Neural cell (in vitro differentiated cells): Measurements from ENCODE around the gene PCCA. TPM values are rescaled to one million over a fixed set of nuclear protein-coding genes. Genes with fewer than 3 reads are reported as not detected.

Experiments
- H2AFZ ChIP-seq: fragments of 200-600, 300-800 bp; sonication (generic), shearing (Covaris generic); 2 replicates; pipeline ENCODE4 v1.6.0; 2014; ENCODE audit warnings: low read depth, mild to moderate bottlenecking, antibody characterized with exemption, low read length, moderate library complexity
- H3F3A ChIP-seq: fragments of 200-600 bp; shearing (Covaris generic); 2 replicates; pipeline ENCODE4 v1.6.1; 2016; ENCODE audit warnings: mild to moderate bottlenecking, moderate library complexity, mixed read lengths, antibody characterized with exemption, low read length; ENCODE audit not compliant: insufficient read depth, poor library complexity, severe bottlenecking
- H3K27ac ChIP-seq: fragments of 200-600, 300-800 bp; sonication (generic), shearing (Covaris generic); 2 replicates; pipeline ENCODE4 v1.5.1; 2014; ENCODE audit warnings: mild to moderate bottlenecking, low read length, moderate library complexity
- H3K27me3 ChIP-seq: fragments of 300-800, 200-600 bp; sonication (generic), shearing (Covaris generic); 2 replicates; pipeline ENCODE4 v1.6.0; 2014; ENCODE audit warnings: mild to moderate bottlenecking, low read depth, low read length, moderate library complexity; ENCODE audit not compliant: insufficient read depth
- H3K36me3 ChIP-seq: fragments of 300-800, 200-600 bp; sonication (generic), shearing (Covaris generic); 2 replicates; pipeline ENCODE4 v1.5.1; 2014; ENCODE audit warnings: mild to moderate bottlenecking, antibody characterized with exemption, low read length, moderate library complexity; ENCODE audit not compliant: insufficient read depth
- H3K4me2 ChIP-seq: fragments of 300-800, 200-600 bp; sonication (generic), shearing (Covaris generic); 2 replicates; pipeline ENCODE4 v1.6.0; 2014; ENCODE audit warnings: mild to moderate bottlenecking, low read length
- H3K4me3 ChIP-seq: fragments of 300-800, 200-600 bp; sonication (generic), shearing (Covaris generic); 2 replicates; pipeline ENCODE4 v1.5.1; 2014; ENCODE audit warnings: mild to moderate bottlenecking, low read length, moderate library complexity
- H3K79me2 ChIP-seq: fragments of 200-600 bp; shearing (Covaris generic); replicated peaks from 2 replicates; pipeline ENCODE4 v1.6.0; 2014; ENCODE audit warnings: mild to moderate bottlenecking, low read length, moderate library complexity; ENCODE audit not compliant: insufficient read depth
- H3K9ac ChIP-seq: fragments of 300-800, 200-600 bp; sonication (generic), shearing (Covaris generic); 2 replicates; pipeline ENCODE4 v1.6.1; 2016; ENCODE audit warnings: mild to moderate bottlenecking, low read length, mixed read lengths
- H3K9me2 ChIP-seq: fragments of 200-600 bp; shearing (Covaris generic); 2 replicates; pipeline ENCODE4 v1.6.1; 2016; ENCODE audit warnings: mild to moderate bottlenecking, low read length, mixed read lengths; ENCODE audit not compliant: insufficient read depth
- H3K9me3 ChIP-seq: fragments of 200-600, 300-800 bp; sonication (generic), shearing (Covaris generic); 2 replicates; pipeline ENCODE4 v1.6.1; 2016; ENCODE audit warnings: mild to moderate bottlenecking, mixed run types, low read length, moderate library complexity, mixed read lengths
- H4K20me1 ChIP-seq: fragments of 200-600 bp; shearing (Covaris generic); 2 replicates; pipeline ENCODE4 v1.6.1; 2016; ENCODE audit warnings: mild to moderate bottlenecking, mixed run types; ENCODE audit not compliant: insufficient read depth
- CTCF ChIP-seq: fragments of 450-650 bp; IDR thresholded peaks from 2 replicates; pipeline ENCODE4 v1.5.1; 2014; ENCODE audit warnings: antibody characterized with exemption, mild to moderate bottlenecking, moderate library complexity; ENCODE audit not compliant: poor library complexity, severe bottlenecking
- EP300 ChIP-seq: fragments of 450-650 bp; conservative IDR thresholded peaks from 2 replicates; pipeline ENCODE4 v1.6.1; 2014; ENCODE audit warnings: antibody characterized with exemption, mild to moderate bottlenecking, moderate library complexity; ENCODE audit not compliant: poor library complexity, severe bottlenecking
- EZH2 ChIP-seq: fragments of 200-600, 300-800 bp; shearing (Covaris generic), sonication (generic); IDR thresholded peaks from 2 replicates; pipeline ENCODE4 v1.6.1; 2014; ENCODE audit warnings: antibody characterized with exemption, low read length, borderline replicate concordance, mild to moderate bottlenecking; ENCODE audit not compliant: insufficient read depth, poor library complexity, severe bottlenecking
- MXI1 ChIP-seq: fragments of 450-650 bp; conservative IDR thresholded peaks from 2 replicates; pipeline ENCODE4 v1.6.1; 2014; ENCODE audit warnings: antibody characterized with exemption, mild to moderate bottlenecking; ENCODE audit not compliant: poor library complexity, severe bottlenecking
- POLR2AphosphoS5 ChIP-seq: IDR thresholded peaks from 2 replicates; pipeline ENCODE4 v1.6.1; 2012
- RAD21 ChIP-seq: fragments of 450-650 bp; conservative IDR thresholded peaks from 2 replicates; pipeline ENCODE4 v1.6.1; 2014; ENCODE audit warnings: antibody characterized with exemption, mild to moderate bottlenecking, moderate library complexity
- SMC3 ChIP-seq: fragments of 450-650 bp; conservative IDR thresholded peaks from 2 replicates; pipeline ENCODE4 v1.6.1; 2014; ENCODE audit warnings: antibody characterized with exemption, mild to moderate bottlenecking, moderate library complexity; ENCODE audit not compliant: poor library complexity
- TAF1 ChIP-seq: IDR thresholded peaks from 2 replicates; pipeline ENCODE4 v1.6.1; 2012; ENCODE audit warnings: low read depth
- polyA plus RNA-seq: library from polyadenylated mRNA; depleted of rRNA; stranded (reverse); fragments of >200 nt; gene quantifications from 2 replicates; pipeline ENCODE4 v1.2.3, GENCODE V29; 2014
- TF ChIP-seq, protein P1 (sequence below): IDR thresholded peaks from 2 replicates; pipeline ENCODE4 v1.6.1; 2012; ENCODE audit warnings: borderline replicate concordance

Gene PCCA
- polyA plus RNA-seq, 1 donor from 2014 or later: 17.0 TPM

DNA sequence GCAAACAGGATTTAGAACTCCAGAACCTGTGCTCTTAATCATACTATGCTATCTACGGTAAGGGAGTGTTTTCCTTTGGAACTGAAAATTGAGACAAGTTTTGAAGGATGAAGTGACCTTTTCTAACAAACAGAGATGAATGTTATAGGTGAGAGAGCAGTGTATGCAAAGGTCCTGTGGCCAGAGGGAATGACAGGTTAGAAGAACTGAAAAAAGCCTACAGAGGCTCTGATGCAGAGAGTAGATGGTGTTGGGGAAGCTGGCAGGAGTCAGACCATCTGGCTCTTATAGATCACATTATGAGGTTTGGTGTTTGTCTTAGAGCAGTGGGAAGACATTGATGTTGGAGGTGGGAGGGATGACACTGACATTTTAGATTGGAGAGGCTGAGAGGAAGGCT lies 2.0 kb downstream of the PCCA start:
- H3K4me3 ChIP-seq: peak overlapping the region; percentile 88
- H2AFZ ChIP-seq: no peak overlapping the region
- no peak for TF ChIP-seq MXI1
- no peak for TF ChIP-seq RAD21
- no peak for TF ChIP-seq EP300
- no peak for TF ChIP-seq TAF1
- no peak for TF ChIP-seq EZH2
- TF ChIP-seq CTCF: no peak
- no peak for TF ChIP-seq SMC3
- TF ChIP-seq, protein P1, sequence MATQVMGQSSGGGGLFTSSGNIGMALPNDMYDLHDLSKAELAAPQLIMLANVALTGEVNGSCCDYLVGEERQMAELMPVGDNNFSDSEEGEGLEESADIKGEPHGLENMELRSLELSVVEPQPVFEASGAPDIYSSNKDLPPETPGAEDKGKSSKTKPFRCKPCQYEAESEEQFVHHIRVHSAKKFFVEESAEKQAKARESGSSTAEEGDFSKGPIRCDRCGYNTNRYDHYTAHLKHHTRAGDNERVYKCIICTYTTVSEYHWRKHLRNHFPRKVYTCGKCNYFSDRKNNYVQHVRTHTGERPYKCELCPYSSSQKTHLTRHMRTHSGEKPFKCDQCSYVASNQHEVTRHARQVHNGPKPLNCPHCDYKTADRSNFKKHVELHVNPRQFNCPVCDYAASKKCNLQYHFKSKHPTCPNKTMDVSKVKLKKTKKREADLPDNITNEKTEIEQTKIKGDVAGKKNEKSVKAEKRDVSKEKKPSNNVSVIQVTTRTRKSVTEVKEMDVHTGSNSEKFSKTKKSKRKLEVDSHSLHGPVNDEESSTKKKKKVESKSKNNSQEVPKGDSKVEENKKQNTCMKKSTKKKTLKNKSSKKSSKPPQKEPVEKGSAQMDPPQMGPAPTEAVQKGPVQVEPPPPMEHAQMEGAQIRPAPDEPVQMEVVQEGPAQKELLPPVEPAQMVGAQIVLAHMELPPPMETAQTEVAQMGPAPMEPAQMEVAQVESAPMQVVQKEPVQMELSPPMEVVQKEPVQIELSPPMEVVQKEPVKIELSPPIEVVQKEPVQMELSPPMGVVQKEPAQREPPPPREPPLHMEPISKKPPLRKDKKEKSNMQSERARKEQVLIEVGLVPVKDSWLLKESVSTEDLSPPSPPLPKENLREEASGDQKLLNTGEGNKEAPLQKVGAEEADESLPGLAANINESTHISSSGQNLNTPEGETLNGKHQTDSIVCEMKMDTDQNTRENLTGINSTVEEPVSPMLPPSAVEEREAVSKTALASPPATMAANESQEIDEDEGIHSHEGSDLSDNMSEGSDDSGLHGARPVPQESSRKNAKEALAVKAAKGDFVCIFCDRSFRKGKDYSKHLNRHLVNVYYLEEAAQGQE: no peak
- no peak for TF ChIP-seq POLR2AphosphoS5
- H3K79me2 ChIP-seq: peaks cover 63% of the 10 kb centered on the region
- H3K9ac ChIP-seq: no peak overlapping the region
- no peaks in the 10 kb centered on the region for H3K27me3 ChIP-seq
- no peaks in the 10 kb centered on the region for H3K9me3 ChIP-seq
- no peaks in the 10 kb centered on the region for H4K20me1 ChIP-seq
- no peaks in the 10 kb centered on the region for H3F3A ChIP-seq
- peak overlapping the region; percentile 28 for H3K4me2 ChIP-seq
- H3K36me3 ChIP-seq: no peaks in the 10 kb centered on the region
- no peaks in the 10 kb centered on the region for H3K9me2 ChIP-seq
- H3K27ac ChIP-seq: no peak overlapping the region

GRCh38 chr13:100091391-100091790 lies 2.5 kb downstream of the PCCA start:
- Histone ChIP-seq H3K79me2 (peaks cover 67% of the 10 kb centered on the region), H3K4me2 (peak overlapping the region; percentile 28), H4K20me1 (no peaks in the 10 kb centered on the region)

More at GRCh38 chr13:100091391-100091790, 2.5 kb downstream of the PCCA start:
- Histone ChIP-seq H2AFZ (no peak overlapping the region), H3K27ac (no peak overlapping the region), H3K27me3 (no peaks in the 10 kb centered on the region), H3K9me2 (no peaks in the 10 kb centered on the region), H3K36me3 (no peaks in the 10 kb centered on the region), H3F3A (no peaks in the 10 kb centered on the region), H3K4me3 (peak overlapping the region; percentile 88), H3K9me3 (no peaks in the 10 kb centered on the region), H3K9ac (no peak overlapping the region)
- TF ChIP-seq RAD21 (no peak), CTCF (no peak), EP300 (no peak), EZH2 (no peak), MXI1 (no peak), TAF1 (no peak), POLR2AphosphoS5 (no peak), SMC3 (no peak)
- TF ChIP-seq, protein P1: no peak
